ENCODE measurements around the gene TPK1.

- TF ChIP-seq GATA2 (IDR thresholded peaks at IDR 0.05; ENCODE audit: low read depth, low read length): no peak
- TF ChIP-seq GATA3 (IDR thresholded peaks at IDR 0.05; ENCODE audit: low read depth, low read length): no peak
These were observed 376.2 kb downstream of the TPK1 start for GRCh38 chr7:144459635-144460034.
